GM21367 (cell line): ENCODE data around the gene ACTN2.

ENCODE experiments used
- ATAC-seq: cut with Tn5 transposase; IDR thresholded peaks from one replicate; pipeline ENCODE4 v1.9.1; 2021; ENCODE audit not compliant: unreplicated experiment

Gene ACTN2

GRCh38 chr1:236812334-236813030, 126.2 kb downstream of the ACTN2 start:
- ATAC-seq = no peak
